SIG-M5 (cell line): ENCODE measurements around the gene LMF2.
"Not testable (repeated sequence)": the region's sequence is repeated elsewhere in the genome, so short reads cannot be mapped to it uniquely, and the experiment has no call there.

Source experiments
- DNase-seq: peaks from one replicate; lab custom pipeline; 2025; lab: John Stamatoyannopoulos, UW

LMF2 gene

DNA sequence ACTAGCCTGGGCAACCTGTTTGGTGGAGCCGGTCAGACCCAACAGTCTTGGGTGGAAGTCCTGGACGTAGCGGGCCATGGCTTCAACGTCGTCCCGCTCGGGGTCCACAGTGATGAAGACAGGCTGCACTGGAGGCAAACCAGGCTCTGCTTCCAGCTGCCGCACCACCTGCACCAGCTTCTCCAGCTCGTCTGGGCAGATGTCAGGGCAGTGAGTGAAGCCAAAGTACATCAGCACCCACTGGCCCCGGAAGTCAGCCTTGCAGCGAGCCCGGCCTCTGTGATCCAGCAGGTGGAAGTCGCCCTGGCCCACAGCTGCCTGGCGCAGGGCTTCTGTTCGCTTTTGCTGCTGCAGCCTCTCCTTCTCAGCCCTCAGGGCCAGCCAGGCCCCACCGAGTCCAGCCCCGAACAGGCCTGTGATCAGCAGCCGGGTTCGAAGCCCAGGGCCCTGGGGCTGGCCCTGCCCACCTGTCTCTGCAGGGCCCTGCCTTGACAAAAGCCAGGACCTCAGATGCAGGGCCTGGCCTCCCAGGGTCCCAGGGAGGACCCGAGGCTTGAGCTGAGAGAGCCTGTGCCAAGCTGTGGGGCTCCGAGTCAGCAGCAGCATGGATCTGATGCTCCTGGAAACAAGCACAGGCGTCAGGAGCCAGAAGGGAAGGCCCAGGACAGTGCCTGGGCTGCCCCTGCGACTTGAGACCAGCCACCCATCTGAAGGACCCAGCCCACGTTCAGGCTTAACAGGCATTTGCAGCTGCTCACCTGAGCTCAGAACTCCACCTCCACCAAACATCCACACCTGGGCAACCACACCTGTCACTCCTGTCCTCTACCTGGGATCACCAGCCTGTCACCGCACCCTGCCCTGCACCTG, 16.5 kb upstream of the LMF2 start:
- no peak for DNase-seq

DNA sequence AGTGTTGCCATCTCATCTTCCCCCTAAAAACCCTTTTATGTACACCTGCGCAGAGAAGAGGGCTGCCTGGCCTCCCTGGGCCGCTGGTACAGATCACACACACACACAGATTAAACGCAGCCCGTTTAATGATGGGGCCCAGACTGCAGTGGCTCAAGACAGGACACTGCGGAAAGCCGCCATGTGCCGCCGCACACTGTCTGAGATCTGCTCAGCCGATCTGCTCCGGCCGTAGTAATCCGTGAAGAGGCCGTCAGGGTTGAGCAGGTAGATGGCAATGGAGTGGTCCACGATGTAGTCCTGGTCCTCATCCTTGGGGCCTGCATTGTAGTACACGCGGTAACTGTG, 15.9 kb upstream of the LMF2 start:
- DNase-seq: no peak

DNA sequence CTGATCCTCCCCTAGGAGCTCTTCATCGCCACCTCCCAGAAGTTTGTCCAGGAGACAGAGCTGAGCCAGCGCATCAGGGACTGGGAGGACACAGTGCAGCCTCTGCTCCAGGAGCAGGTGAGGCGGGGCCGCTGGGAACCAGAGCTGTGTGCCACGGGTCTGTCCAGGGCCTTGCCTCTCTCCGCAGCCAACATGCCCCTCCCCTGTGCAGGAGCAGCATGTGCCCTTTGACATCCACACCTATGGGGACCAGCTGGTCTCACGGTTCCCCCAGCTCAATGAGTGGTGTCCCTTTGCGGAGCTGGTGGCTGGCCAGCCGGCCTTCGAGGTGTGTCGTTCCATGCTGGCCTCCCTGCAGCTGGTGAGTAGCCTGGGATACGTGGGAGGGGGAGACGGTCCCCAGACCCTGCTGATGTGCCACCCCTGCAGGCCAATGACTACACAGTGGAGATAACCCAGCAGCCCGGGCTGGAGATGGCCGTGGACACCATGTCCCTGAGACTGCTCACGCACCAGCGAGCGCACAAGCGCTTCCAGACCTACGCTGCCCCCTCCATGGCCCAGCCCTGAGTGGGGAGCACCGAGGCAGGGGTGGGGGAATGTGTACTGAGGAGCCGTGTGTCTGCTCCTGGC, 15.4 kb upstream of the LMF2 start:
- no peak for DNase-seq

- no peak for DNase-seq
These were observed 14.8 kb upstream of the LMF2 start for GRCh38 chr22:50522208-50522805.

DNA sequence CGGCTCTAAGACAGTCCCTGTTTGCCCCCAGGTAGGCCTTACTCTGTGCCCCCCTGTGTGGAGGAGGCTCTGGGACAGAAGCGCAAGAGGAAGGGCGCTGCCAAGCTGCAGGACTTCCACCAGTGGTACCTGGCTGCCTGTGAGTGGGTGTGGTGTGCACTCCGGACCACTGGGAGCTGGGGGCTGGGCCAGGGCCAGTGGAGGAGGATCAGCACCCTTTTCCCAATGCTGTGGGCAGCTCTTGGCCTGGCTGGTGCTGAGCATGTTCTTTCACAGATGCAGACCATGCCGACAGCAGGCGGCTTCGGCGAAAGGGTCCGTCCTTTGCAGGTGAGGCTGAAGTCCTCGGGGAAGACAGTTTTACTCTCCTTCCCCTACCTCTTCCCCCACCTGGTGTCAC, 14.2 kb upstream of the LMF2 start:
- no peak for DNase-seq

DNA sequence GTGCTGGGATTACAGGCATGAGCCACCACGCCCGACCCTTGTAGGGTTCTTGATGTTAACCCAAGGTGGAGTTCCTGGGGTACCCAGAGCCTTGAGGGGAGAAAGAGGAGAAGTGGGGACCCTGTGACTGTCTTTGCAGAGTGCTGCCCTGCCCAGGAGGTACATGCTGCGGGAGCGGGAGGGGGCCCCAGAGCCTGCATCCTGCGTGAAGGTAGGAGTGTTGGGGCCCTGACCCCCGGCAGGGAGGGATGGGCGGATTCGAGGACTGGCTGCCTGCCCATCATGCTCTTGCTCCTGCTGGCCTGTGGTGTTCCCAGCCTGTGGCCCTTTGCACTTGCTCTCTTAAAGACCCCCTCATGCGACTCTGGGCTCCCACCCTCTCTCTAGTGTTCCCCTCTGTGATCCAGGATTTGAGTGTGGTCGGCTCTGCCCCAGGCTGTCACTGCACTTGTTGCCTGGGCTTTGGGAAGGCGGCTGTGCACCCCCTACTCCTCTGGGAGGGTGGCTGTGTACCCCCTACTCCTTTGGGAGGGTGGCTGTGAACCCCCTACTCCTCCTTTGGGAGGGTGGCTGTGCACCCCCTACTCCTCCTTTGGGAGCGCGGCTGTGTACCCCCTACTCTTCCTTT, 13.4 kb upstream of the LMF2 start:
- no peak for DNase-seq

DNA sequence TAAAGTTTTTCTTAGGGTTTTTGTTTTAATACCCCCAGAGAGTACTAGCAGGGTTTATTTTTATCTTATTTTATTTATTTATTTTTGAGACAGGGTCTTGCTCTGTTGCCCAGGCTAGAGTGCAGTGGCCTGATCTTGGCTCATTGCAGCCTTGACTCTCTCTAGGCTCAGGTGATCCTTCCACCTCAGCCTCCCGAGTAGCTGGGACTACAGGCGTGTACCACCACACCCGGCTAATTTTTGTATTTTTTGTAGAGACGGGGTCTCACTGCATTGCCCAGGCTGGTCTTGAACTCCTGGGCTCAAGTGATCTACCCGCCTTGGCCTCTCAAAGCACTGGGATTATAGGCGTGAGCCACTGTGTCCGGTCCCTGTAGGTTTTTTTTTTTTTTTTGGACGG, 12.7 kb upstream of the LMF2 start:
- DNase-seq: not testable (repeated sequence)

DNA sequence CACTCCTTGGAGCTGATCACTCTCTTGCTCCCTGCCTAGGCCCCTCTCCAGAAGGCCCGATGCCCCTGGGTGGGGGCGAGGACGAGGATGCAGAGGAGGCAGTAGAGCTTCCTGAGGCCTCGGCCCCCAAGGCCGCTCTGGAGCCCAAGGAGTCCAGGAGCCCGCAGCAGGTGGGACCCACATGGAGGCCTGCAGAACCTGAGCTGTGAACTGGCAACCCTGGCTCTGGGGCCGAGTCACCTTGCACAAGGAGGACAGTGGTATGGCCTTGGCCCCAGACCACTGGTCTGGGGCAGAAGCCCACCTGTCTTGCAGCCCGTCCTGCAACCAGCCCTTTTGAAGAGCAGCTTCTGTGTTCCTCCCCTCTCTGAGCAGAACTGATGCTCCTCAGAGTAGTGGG, 11.6 kb upstream of the LMF2 start:
- no peak for DNase-seq

- no peak for DNase-seq
These were observed 11.1 kb upstream of the LMF2 start for GRCh38 chr22:50518606-50519005.

GRCh38 chr22:50517495-50518260, 10.2 kb upstream of the LMF2 start:
- DNase-seq: no peak

DNA sequence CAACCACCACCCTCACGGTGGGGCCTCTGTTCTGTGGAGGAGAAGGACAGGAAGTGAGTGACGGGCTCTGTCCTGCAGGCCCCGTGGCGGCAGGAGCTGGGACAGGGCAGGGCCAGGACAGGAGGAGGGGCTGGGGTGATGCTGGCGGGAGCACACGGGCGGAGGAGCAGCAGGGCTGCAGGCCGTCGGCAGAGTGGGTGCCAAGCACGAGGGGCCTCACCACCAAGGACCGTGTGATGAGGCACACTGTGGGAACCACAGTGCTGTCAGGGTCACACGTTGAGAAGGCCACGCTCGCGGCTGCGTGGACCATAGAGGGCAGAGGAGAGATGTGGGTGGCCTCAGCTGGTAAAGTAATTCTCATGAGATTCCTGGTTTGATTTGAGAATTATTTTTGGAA, 9.4 kb upstream of the LMF2 start:
- no peak for DNase-seq

- DNase-seq: no peak
These were observed 8.6 kb upstream of the LMF2 start for GRCh38 chr22:50516068-50516467.

DNA sequence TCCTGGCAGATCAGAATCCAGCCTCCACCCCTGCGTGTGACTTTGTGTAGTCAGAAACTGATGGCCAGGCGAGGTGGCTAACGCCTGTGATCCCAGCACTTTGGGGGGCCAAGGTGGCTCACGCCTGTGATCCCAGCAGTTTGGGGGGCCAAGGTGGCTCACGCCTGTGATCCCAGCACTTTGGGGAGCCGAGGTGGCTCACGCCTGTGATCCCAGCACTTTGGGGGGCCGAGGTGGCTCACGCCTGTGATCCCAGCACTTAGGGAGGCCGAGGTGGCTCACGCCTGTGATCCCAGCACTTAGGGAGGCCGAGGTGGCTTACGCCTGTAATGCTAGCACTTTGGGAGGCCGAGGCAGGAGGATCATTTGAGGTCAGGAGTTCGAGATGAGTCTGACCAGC, 5.7 kb upstream of the LMF2 start:
- DNase-seq: no peak

GRCh38 chr22:50508897-50509296, 1.4 kb upstream of the LMF2 start:
- no peak for DNase-seq

GRCh38 chr22:50507991-50508884, 736 bp upstream of the LMF2 start, which contains the start of gene NCAPH2:
TSS of gene NCAPH2 (plus strand) at chr22:50508224. CDS start at chr22:50508338, 114 bp downstream.
- DNase-seq: no peak

GRCh38 chr22:50506611-50507420, 686 bp downstream of the LMF2 start:
- no peak for DNase-seq

- no peak for DNase-seq
These were observed 1.5 kb downstream of the LMF2 start for GRCh38 chr22:50505776-50506610.

DNA sequence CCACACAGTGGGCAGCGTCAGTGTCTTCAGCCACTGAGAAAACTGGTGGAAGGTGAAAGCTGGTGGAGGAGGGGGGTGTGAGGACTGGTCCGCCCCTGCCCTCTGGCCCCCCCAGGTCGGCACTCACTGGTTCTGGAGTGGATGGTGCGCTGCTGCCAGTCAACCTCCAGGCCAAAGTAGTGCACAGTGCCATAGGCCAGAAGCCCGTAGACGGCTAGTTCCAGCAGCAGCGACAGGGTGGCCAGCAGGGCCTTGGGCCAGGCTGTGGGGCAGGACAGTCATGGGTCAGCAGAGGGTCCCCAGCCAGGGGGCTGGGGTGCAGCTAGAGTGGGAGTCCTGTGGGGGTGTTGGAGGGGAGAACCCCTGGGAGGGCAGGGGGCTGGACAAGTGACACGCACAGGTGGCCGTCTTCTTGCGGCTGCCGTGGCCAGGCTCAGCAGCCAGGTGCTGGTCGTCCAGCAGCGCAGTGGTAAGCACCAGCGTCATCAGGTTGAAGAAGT, 2.2 kb downstream of the LMF2 start:
- DNase-seq: no peak
